Ascending aorta (tissue), 2 donors: ENCODE measurements around the gene UST. TPM values are rescaled to one million over a fixed set of nuclear protein-coding genes. Genes with fewer than 3 reads are reported as not detected.
"Not testable (repeated sequence)": the region's sequence is repeated elsewhere in the genome, so short reads cannot be mapped to it uniquely, and the experiment has no call there.

Experiments used
- DNase-seq, 2 donors: peaks; one replicate each; pipeline ENCODE4 v3.0.0-alpha.2; 2019; ENCODE audit warnings: low spot score in 2 of 2
- H3K27ac ChIP-seq, 2 donors: fragments of 200-600 bp; sonication (generic); one replicate each; pipeline ENCODE4 v1.5.1; 2016 to 2017; ENCODE audit warnings: mild to moderate bottlenecking in 1 of 2
- H3K27me3 ChIP-seq: fragments of 200-600 bp; sonication (generic); one replicate; pipeline ENCODE4 v1.5.1; 2017
- H3K36me3 ChIP-seq, 2 donors: fragments of 200-600 bp; sonication (generic); one replicate each; pipeline ENCODE4 v1.5.1; 2016
- H3K4me1 ChIP-seq, 2 donors: fragments of 200-600 bp; sonication (generic); one replicate each; pipeline ENCODE4 v1.5.1; 2016 to 2017; ENCODE audit warnings: mild to moderate bottlenecking in 1 of 2
- H3K4me3 ChIP-seq, 2 donors: fragments of 200-600 bp; sonication (generic); one replicate each; pipeline ENCODE4 v1.5.1; 2016 to 2017; ENCODE audit warnings: mild to moderate bottlenecking in 1 of 2
- H3K9me3 ChIP-seq, 2 donors: fragments of 200-600 bp; sonication (generic); one replicate each; pipeline ENCODE4 v1.5.1; 2016
- CTCF ChIP-seq, 3 experiments: fragments of 200-600 bp in 2 of 3; fragments of 450-650 bp in 1 of 3; sonication (generic) in 2 of 3; IDR thresholded peaks; one replicate each; pipeline ENCODE4 v1.5.1; 2016 to 2019; ENCODE audit warnings: antibody characterized with exemption in 3 of 3, mild to moderate bottlenecking in 1 of 3, moderate library complexity in 1 of 3
- intact Hi-C: fragments of 100-400 bp; cut with DNase I; formaldehyde crosslinking; loops from one replicate; pipeline ENCODE4 v1.15.1; 2023
- total RNA-seq: library from RNA; depleted of rRNA; stranded (reverse); fragments of >200 nt; gene quantifications from one replicate; pipeline ENCODE4 v1.1.0, GENCODE V29; 2016

Gene UST
- total RNA-seq, 1 donor from 2014 or later, result 27.0 TPM

GRCh38 chr6:149102324-149102723 lies 355.5 kb downstream of the UST start:
- no peaks in the 10 kb centered on the region for H3K4me1 ChIP-seq
- no peak for DNase-seq
- TF ChIP-seq CTCF (IDR thresholded peaks at IDR 0.05), result no peak
- H3K36me3 ChIP-seq, result no peaks in the 10 kb centered on the region
- peaks cover 8 to 18% of the 10 kb centered on the region in 2 donors for H3K9me3 ChIP-seq
- intact Hi-C loops, result no loop called here
- H3K27ac ChIP-seq, result no peak overlapping the region
- no peak overlapping the region for H3K4me3 ChIP-seq
- no peaks in the 10 kb centered on the region for H3K27me3 ChIP-seq

- H3K27me3 ChIP-seq, H3K36me3 ChIP-seq, H3K4me1 ChIP-seq, DNase-seq, H3K27ac ChIP-seq, H3K9me3 ChIP-seq, H3K4me3 ChIP-seq, intact Hi-C loops: not testable (repeated sequence)
Observed at GRCh38 chr6:149103950-149104349, 357.1 kb downstream of the UST start.

- no peak for TF ChIP-seq CTCF (IDR thresholded peaks at IDR 0.05)
- no peaks in the 10 kb centered on the region for H3K4me1 ChIP-seq
- no peaks in the 10 kb centered on the region for H3K27me3 ChIP-seq
- DNase-seq, result no peak
- no peak overlapping the region for H3K4me3 ChIP-seq
- H3K27ac ChIP-seq, result no peak overlapping the region
- no peaks in the 10 kb centered on the region for H3K9me3 ChIP-seq
- no peaks in the 10 kb centered on the region for H3K36me3 ChIP-seq
- intact Hi-C loops, result no loop called here
Observed at GRCh38 chr6:149107520-149107919, 360.7 kb downstream of the UST start.

- Histone ChIP-seq H3K27me3 (no peaks in the 10 kb centered on the region), H3K9me3 (no peaks in the 10 kb centered on the region), H3K27ac (no peak overlapping the region), H3K4me3 (no peak overlapping the region), H3K36me3 (no peaks in the 10 kb centered on the region), H3K4me1 (no peaks in the 10 kb centered on the region)
- no peak for TF ChIP-seq CTCF (IDR thresholded peaks at IDR 0.05)
- intact Hi-C loops, result no loop called here
- no peak for DNase-seq
Observed at GRCh38 chr6:149108038-149108748, 361.4 kb downstream of the UST start.

- Histone ChIP-seq H3K9me3 (no peaks in the 10 kb centered on the region), H3K4me1 (no peaks in the 10 kb centered on the region), H3K27me3 (no peaks in the 10 kb centered on the region), H3K36me3 (no peaks in the 10 kb centered on the region), H3K27ac (no peak overlapping the region), H3K4me3 (no peak overlapping the region)
- no peak for DNase-seq
- TF ChIP-seq CTCF (IDR thresholded peaks at IDR 0.05), result no peak
- intact Hi-C loops, result no loop called here
Observed at GRCh38 chr6:149108749-149109100, 361.9 kb downstream of the UST start.

GRCh38 chr6:149109397-149110070 lies 362.7 kb downstream of the UST start:
- H3K27me3 ChIP-seq, result no peaks in the 10 kb centered on the region
- no peak overlapping the region for H3K4me3 ChIP-seq
- no peaks in the 10 kb centered on the region for H3K36me3 ChIP-seq
- intact Hi-C loops, result no loop called here
- no peaks in the 10 kb centered on the region for H3K9me3 ChIP-seq
- TF ChIP-seq CTCF (IDR thresholded peaks at IDR 0.05), result no peak
- no peak overlapping the region for H3K27ac ChIP-seq
- no peaks in the 10 kb centered on the region for H3K4me1 ChIP-seq
- DNase-seq, result no peak
